Activated CD8-positive, alpha-beta memory T cell treated with anti-CD3 and anti-CD28 coated beads, Interleukin-2, amount 10 ng/mL, durations not matched to agents 7 days and 5 days (primary cell): Measurements from ENCODE around the gene RAB3GAP1. TPM values are rescaled to one million over a fixed set of nuclear protein-coding genes. Genes with fewer than 3 reads are reported as not detected.
"Not testable (repeated sequence)": the region's sequence is repeated elsewhere in the genome, so short reads cannot be mapped to it uniquely, and the experiment has no call there.

ENCODE experiments used
- ATAC-seq: fragments of 150-1000 bp; cut with Tn5 transposase; one replicate; pipeline ENCODE4 v1.10.0; 2021; ENCODE audit warnings: moderate library complexity
- CTCF ChIA-PET: fragments of 350-600 bp; sonication (Branson Sonifier 250); formaldehyde crosslinking; loops from one replicate; lab custom pipeline; 2021; ENCODE audit warnings: antibody characterized with exemption; lab: Charles Lee
- DNase-seq: peaks from one replicate; pipeline ENCODE4 v3.0.0-alpha.2; 2020
- H3K27ac Mint-ChIP-seq: one replicate; pipeline ENCODE4 v1.8.0; 2021; ENCODE audit warnings: mild to moderate bottlenecking, mixed read lengths
- H3K27me3 Mint-ChIP-seq: one replicate; pipeline ENCODE4 v1.8.0; 2021; ENCODE audit warnings: mixed read lengths
- H3K36me3 Mint-ChIP-seq: one replicate; pipeline ENCODE4 v1.8.0; 2021; ENCODE audit warnings: mild to moderate bottlenecking, mixed read lengths
- H3K4me1 Mint-ChIP-seq: one replicate; pipeline ENCODE4 v1.8.0; 2021; ENCODE audit warnings: mixed read lengths
- H3K4me3 Mint-ChIP-seq: one replicate; pipeline ENCODE4 v1.8.0; 2021; ENCODE audit warnings: mild to moderate bottlenecking, moderate library complexity, mixed read lengths
- H3K9me3 Mint-ChIP-seq: one replicate; pipeline ENCODE4 v1.8.0; 2022; ENCODE audit warnings: low read depth, mixed read lengths
- total RNA-seq, 2 experiments: library from RNA; stranded (reverse); gene quantifications; one replicate each; pipeline ENCODE4 v1.2.3, GENCODE V29; 2021

Gene RAB3GAP1
- total RNA-seq, 2 experiments from 2014 or later, result 13.9 to 33.2 TPM

GRCh38 chr2:135030826-135031225 lies 21.3 kb upstream of the RAB3GAP1 start:
- Mint-ChIP-seq H3K36me3 (no peaks in the 10 kb centered on the region), H3K4me3 (no peak overlapping the region), H3K4me1 (no peaks in the 10 kb centered on the region), H3K27me3 (peaks cover 5% of the 10 kb centered on the region), H3K27ac (no peak overlapping the region), H3K9me3 (no peaks in the 10 kb centered on the region)
- ATAC-seq (no peak), DNase-seq (no peak)
- CTCF ChIA-PET, result no interaction called here

- CTCF ChIA-PET, DNase-seq, ATAC-seq, H3K4me1 Mint-ChIP-seq, H3K36me3 Mint-ChIP-seq, H3K4me3 Mint-ChIP-seq, H3K27me3 Mint-ChIP-seq, H3K9me3 Mint-ChIP-seq, H3K27ac Mint-ChIP-seq: not testable (repeated sequence)
These were observed 18.9 kb upstream of the RAB3GAP1 start for GRCh38 chr2:135033216-135033615.

GRCh38 chr2:135037831-135038230 lies 14.3 kb upstream of the RAB3GAP1 start:
- H3K4me3 Mint-ChIP-seq, result no peak overlapping the region
- H3K27me3 Mint-ChIP-seq, result peaks cover 4% of the 10 kb centered on the region
- CTCF ChIA-PET, result interaction anchor here (1.0 to 1.6 kb wide), 2 partner anchors 10 to 33 kb away, joined by 3 to 4 read pairs; no protein-coding TSS in a partner anchor
- H3K4me1 Mint-ChIP-seq, result no peaks in the 10 kb centered on the region
- H3K9me3 Mint-ChIP-seq, result no peaks in the 10 kb centered on the region
- DNase-seq (no peak), ATAC-seq (no peak)
- no peak overlapping the region for H3K27ac Mint-ChIP-seq
- H3K36me3 Mint-ChIP-seq, result no peaks in the 10 kb centered on the region

- Mint-ChIP-seq H3K27me3 (peaks cover 16% of the 10 kb centered on the region), H3K4me3 (no peak overlapping the region), H3K9me3 (no peaks in the 10 kb centered on the region), H3K27ac (no peak overlapping the region), H3K4me1 (no peaks in the 10 kb centered on the region), H3K36me3 (no peaks in the 10 kb centered on the region)
- CTCF ChIA-PET, result interaction anchor here (1.7 kb wide), 1 partner anchor 40 kb away, joined by 4 read pairs; no protein-coding TSS in a partner anchor
- no peak for ATAC-seq
- DNase-seq, result no peak
These were observed 8.7 kb upstream of the RAB3GAP1 start for GRCh38 chr2:135043345-135043744.

GRCh38 chr2:135047300-135047699 lies 4.8 kb upstream of the RAB3GAP1 start, which contains the start of gene MAP3K19:
MAP3K19 (minus strand) TSS chr2:135047447; CDS start chr2:135024647, 22,800 bp downstream.
- no peaks in the 10 kb centered on the region for H3K36me3 Mint-ChIP-seq
- DNase-seq (no peak), ATAC-seq (no peak)
- peaks cover 9% of the 10 kb centered on the region for H3K4me1 Mint-ChIP-seq
- no peaks in the 10 kb centered on the region for H3K9me3 Mint-ChIP-seq
- CTCF ChIA-PET, result interaction anchor here (1.0 kb wide), 1 partner anchor 663 kb away, joined by 3 read pairs; no protein-coding TSS in a partner anchor
- no peak within 1 kb of the TSS for H3K4me3 Mint-ChIP-seq
- peaks cover 12% of the 10 kb centered on the region for H3K27me3 Mint-ChIP-seq
- H3K27ac Mint-ChIP-seq, result no peak within 1 kb of the TSS

GRCh38 chr2:135048122-135048521 lies 4.0 kb upstream of the RAB3GAP1 start:
- Mint-ChIP-seq H3K4me1 (peaks cover 15% of the 10 kb centered on the region), H3K9me3 (no peaks in the 10 kb centered on the region), H3K27ac (no peak overlapping the region), H3K36me3 (peaks cover 2% of the 10 kb centered on the region), H3K27me3 (peaks cover 15% of the 10 kb centered on the region), H3K4me3 (no peak overlapping the region)
- no peak for ATAC-seq
- no peak for DNase-seq
- CTCF ChIA-PET, result no interaction called here

- Mint-ChIP-seq H3K9me3 (no peaks in the 10 kb centered on the region), H3K4me1 (peaks cover 33% of the 10 kb centered on the region), H3K27me3 (peaks cover 11% of the 10 kb centered on the region), H3K4me3 (no peak overlapping the region), H3K27ac (no peak overlapping the region), H3K36me3 (peaks cover 10% of the 10 kb centered on the region)
- no peak for DNase-seq
- CTCF ChIA-PET, result interaction anchor here (1.1 kb wide), 1 partner anchor 46 kb away, joined by 6 read pairs; no protein-coding TSS in a partner anchor
- ATAC-seq, result no peak
These were observed 2.0 kb upstream of the RAB3GAP1 start for GRCh38 chr2:135050132-135050531.

GRCh38 chr2:135050684-135051083 lies 1.4 kb upstream of the RAB3GAP1 start:
- Mint-ChIP-seq H3K4me1 (peaks cover 35% of the 10 kb centered on the region), H3K27me3 (peaks cover 10% of the 10 kb centered on the region), H3K9me3 (no peaks in the 10 kb centered on the region), H3K4me3 (peak overlapping the region; percentile 49), H3K36me3 (peaks cover 12% of the 10 kb centered on the region), H3K27ac (peak overlapping the region; percentile 45)
- CTCF ChIA-PET, result no interaction called here
- DNase-seq (no peak), ATAC-seq (no peak)

- DNase-seq (peak; percentile 57), ATAC-seq (peak; percentile 24)
- Mint-ChIP-seq H3K4me1 (peaks cover 41% of the 10 kb centered on the region), H3K9me3 (no peaks in the 10 kb centered on the region), H3K36me3 (peaks cover 24% of the 10 kb centered on the region), H3K4me3 (peak overlapping the region; percentile 91), H3K27ac (peak overlapping the region; percentile 99), H3K27me3 (peaks cover 5% of the 10 kb centered on the region)
- CTCF ChIA-PET, result no interaction called here
These were observed 944 bp downstream of the RAB3GAP1 start for GRCh38 chr2:135052997-135053474.

- no peak overlapping the region for H3K27ac Mint-ChIP-seq
- ATAC-seq, result no peak
- H3K4me3 Mint-ChIP-seq, result no peak overlapping the region
- H3K27me3 Mint-ChIP-seq, result peaks cover 3% of the 10 kb centered on the region
- no peaks in the 10 kb centered on the region for H3K9me3 Mint-ChIP-seq
- no peak for DNase-seq
- CTCF ChIA-PET, result no interaction called here
- peaks cover 32% of the 10 kb centered on the region for H3K36me3 Mint-ChIP-seq
- H3K4me1 Mint-ChIP-seq, result peaks cover 38% of the 10 kb centered on the region
These were observed 3.2 kb downstream of the RAB3GAP1 start for GRCh38 chr2:135055182-135055786.

GRCh38 chr2:135056790-135057189 lies 4.7 kb downstream of the RAB3GAP1 start:
- H3K27me3 Mint-ChIP-seq, result peaks cover 3% of the 10 kb centered on the region
- no peak for DNase-seq
- CTCF ChIA-PET, result no interaction called here
- H3K27ac Mint-ChIP-seq, result no peak overlapping the region
- peaks cover 33% of the 10 kb centered on the region for H3K4me1 Mint-ChIP-seq
- H3K9me3 Mint-ChIP-seq, result no peaks in the 10 kb centered on the region
- peaks cover 45% of the 10 kb centered on the region for H3K36me3 Mint-ChIP-seq
- no peak overlapping the region for H3K4me3 Mint-ChIP-seq
- no peak for ATAC-seq

GRCh38 chr2:135059577-135059976 lies 7.5 kb downstream of the RAB3GAP1 start:
- H3K4me3 Mint-ChIP-seq, result no peak overlapping the region
- no peak for ATAC-seq
- H3K4me1 Mint-ChIP-seq, result peaks cover 17% of the 10 kb centered on the region
- H3K27me3 Mint-ChIP-seq, result no peaks in the 10 kb centered on the region
- peaks cover 58% of the 10 kb centered on the region for H3K36me3 Mint-ChIP-seq
- H3K9me3 Mint-ChIP-seq, result peaks cover 2% of the 10 kb centered on the region
- no peak overlapping the region for H3K27ac Mint-ChIP-seq
- CTCF ChIA-PET, result no interaction called here
- no peak for DNase-seq

- Mint-ChIP-seq H3K27ac (no peak overlapping the region), H3K9me3 (peaks cover 2% of the 10 kb centered on the region), H3K36me3 (peaks cover 62% of the 10 kb centered on the region), H3K27me3 (no peaks in the 10 kb centered on the region), H3K4me1 (peaks cover 9% of the 10 kb centered on the region), H3K4me3 (no peak overlapping the region)
- no peak for ATAC-seq
- CTCF ChIA-PET, result no interaction called here
- DNase-seq, result no peak
These were observed 11.1 kb downstream of the RAB3GAP1 start for GRCh38 chr2:135063210-135063609.

- DNase-seq, result no peak
- no peaks in the 10 kb centered on the region for H3K27me3 Mint-ChIP-seq
- H3K4me1 Mint-ChIP-seq, result peaks cover 9% of the 10 kb centered on the region
- no peak overlapping the region for H3K27ac Mint-ChIP-seq
- no peak overlapping the region for H3K4me3 Mint-ChIP-seq
- ATAC-seq, result no peak
- peaks cover 2% of the 10 kb centered on the region for H3K9me3 Mint-ChIP-seq
- peaks cover 63% of the 10 kb centered on the region for H3K36me3 Mint-ChIP-seq
- CTCF ChIA-PET, result no interaction called here
These were observed 12.1 kb downstream of the RAB3GAP1 start for GRCh38 chr2:135064149-135064548.
